ENCODE results near the gene DPP6.

Gene DPP6

GRCh38 chr7:154450451-154450850 is 398.3 kb downstream of the DPP6 start:
- DNase-seq (ENCODE audit: low read depth, low spot score), result no peak

- DNase-seq (ENCODE audit: low read depth, low spot score), result no peak
Measured at GRCh38 chr7:154451480-154452457, 399.6 kb downstream of the DPP6 start.

GRCh38 chr7:154463794-154464193 is 411.6 kb downstream of the DPP6 start:
- no peak for DNase-seq (ENCODE audit: low read depth, low spot score)

- DNase-seq (ENCODE audit: low read depth, low spot score), result no peak
Measured at GRCh38 chr7:154469652-154470051, 417.5 kb downstream of the DPP6 start.

- DNase-seq (ENCODE audit: low read depth, low spot score), result no peak
Measured at GRCh38 chr7:154472343-154472742, 420.1 kb downstream of the DPP6 start.

GRCh38 chr7:154473360-154473759 is 421.2 kb downstream of the DPP6 start:
- DNase-seq (ENCODE audit: low read depth, low spot score), result no peak

GRCh38 chr7:154474903-154475520 is 422.8 kb downstream of the DPP6 start:
- DNase-seq (ENCODE audit: low read depth, low spot score), result no peak

GRCh38 chr7:154475864-154476263 is 423.7 kb downstream of the DPP6 start:
- no peak for DNase-seq (ENCODE audit: low read depth, low spot score)

GRCh38 chr7:154480817-154481216 is 428.6 kb downstream of the DPP6 start:
- DNase-seq (ENCODE audit: low read depth, low spot score), result no peak

- DNase-seq (ENCODE audit: low read depth, low spot score), result no peak
Measured at GRCh38 chr7:154482863-154483262, 430.7 kb downstream of the DPP6 start.

GRCh38 chr7:154484406-154484805 is 432.2 kb downstream of the DPP6 start:
- DNase-seq (ENCODE audit: low read depth, low spot score), result no peak

- no peak for DNase-seq (ENCODE audit: low read depth, low spot score)
Measured at GRCh38 chr7:154484943-154485342, 432.7 kb downstream of the DPP6 start.

- DNase-seq (ENCODE audit: low read depth, low spot score), result no peak
Measured at GRCh38 chr7:154489897-154490296, 437.7 kb downstream of the DPP6 start.

GRCh38 chr7:154493594-154493993 is 441.4 kb downstream of the DPP6 start:
- DNase-seq (ENCODE audit: low read depth, low spot score), result no peak

- no peak for DNase-seq (ENCODE audit: low read depth, low spot score)
Measured at GRCh38 chr7:154497751-154498150, 445.6 kb downstream of the DPP6 start.

GRCh38 chr7:154503962-154504550 is 451.9 kb downstream of the DPP6 start:
- DNase-seq (ENCODE audit: low read depth, low spot score), result no peak

GRCh38 chr7:154504918-154505317 is 452.7 kb downstream of the DPP6 start:
- no peak for DNase-seq (ENCODE audit: low read depth, low spot score)

- DNase-seq (ENCODE audit: low read depth, low spot score), result no peak
Measured at GRCh38 chr7:154505362-154505761, 453.2 kb downstream of the DPP6 start.

- DNase-seq (ENCODE audit: low read depth, low spot score), result no peak
Measured at GRCh38 chr7:154509192-154509591, 457.0 kb downstream of the DPP6 start.

- DNase-seq (ENCODE audit: low read depth, low spot score), result no peak
Measured at GRCh38 chr7:154512121-154512833, 460.1 kb downstream of the DPP6 start.

GRCh38 chr7:154517768-154518167 is 465.6 kb downstream of the DPP6 start:
- no peak for DNase-seq (ENCODE audit: low read depth, low spot score)

GRCh38 chr7:154519229-154519628 is 467.0 kb downstream of the DPP6 start:
- no peak for DNase-seq (ENCODE audit: low read depth, low spot score)

Measured in activated naive CD8-positive, alpha-beta T cell treated with anti-CD3 and anti-CD28 coated beads, Interleukin-2, amount 50 U/mL, for 16 hours (primary cell).